ENCODE data around the gene PSME2. TPM values are rescaled to one million over a fixed set of nuclear protein-coding genes. Genes with fewer than 3 reads are reported as not detected.

PSME2 gene
- total RNA-seq, 1 donor from 2014 or later = 125 TPM

DNA sequence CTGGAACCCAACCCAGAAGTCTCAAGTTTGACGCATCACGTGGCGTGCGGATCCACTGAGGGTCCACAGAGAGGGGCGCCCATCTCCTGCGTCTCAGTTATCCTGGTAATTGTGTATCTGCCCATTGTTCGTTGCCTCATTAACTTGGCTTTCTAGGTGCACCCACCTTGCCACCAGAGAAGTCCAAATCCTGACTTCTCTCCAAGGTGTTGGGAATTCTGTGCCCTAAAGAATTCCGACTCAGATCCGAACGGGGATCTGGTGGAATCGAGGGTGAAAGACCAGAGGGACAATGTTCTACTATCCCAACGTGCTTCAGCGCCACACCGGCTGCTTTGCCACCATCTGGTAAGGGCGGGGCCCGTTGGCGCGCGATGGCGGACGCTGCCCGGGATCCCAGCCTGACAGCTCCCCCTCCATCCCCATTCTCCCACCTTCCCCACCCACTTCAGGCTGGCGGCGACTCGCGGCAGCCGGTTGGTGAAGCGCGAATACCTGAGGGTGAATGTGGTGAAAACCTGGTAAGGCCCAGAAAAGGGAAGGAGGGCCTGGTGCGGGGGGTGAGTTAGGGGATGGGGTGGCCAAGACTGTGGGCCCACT, 26.0 kb upstream of the PSME2 start:
- DNase-seq (ENCODE audit: low read depth, low spot score) = no peak
- Mint-ChIP-seq H3K4me1 (peaks cover 25% of the 10 kb centered on the region), H3K4me3 (peak overlapping the region; percentile 92), H3K27ac (ENCODE audit: unreplicated experiment) (peak overlapping the region; percentile 89), H3K36me3 (ENCODE audit: low read depth) (peaks cover 7% of the 10 kb centered on the region), H3K27me3 (ENCODE audit: low read depth) (no peaks in the 10 kb centered on the region), H3K9me3 (no peaks in the 10 kb centered on the region)
- TF ChIP-seq, protein P1, sequence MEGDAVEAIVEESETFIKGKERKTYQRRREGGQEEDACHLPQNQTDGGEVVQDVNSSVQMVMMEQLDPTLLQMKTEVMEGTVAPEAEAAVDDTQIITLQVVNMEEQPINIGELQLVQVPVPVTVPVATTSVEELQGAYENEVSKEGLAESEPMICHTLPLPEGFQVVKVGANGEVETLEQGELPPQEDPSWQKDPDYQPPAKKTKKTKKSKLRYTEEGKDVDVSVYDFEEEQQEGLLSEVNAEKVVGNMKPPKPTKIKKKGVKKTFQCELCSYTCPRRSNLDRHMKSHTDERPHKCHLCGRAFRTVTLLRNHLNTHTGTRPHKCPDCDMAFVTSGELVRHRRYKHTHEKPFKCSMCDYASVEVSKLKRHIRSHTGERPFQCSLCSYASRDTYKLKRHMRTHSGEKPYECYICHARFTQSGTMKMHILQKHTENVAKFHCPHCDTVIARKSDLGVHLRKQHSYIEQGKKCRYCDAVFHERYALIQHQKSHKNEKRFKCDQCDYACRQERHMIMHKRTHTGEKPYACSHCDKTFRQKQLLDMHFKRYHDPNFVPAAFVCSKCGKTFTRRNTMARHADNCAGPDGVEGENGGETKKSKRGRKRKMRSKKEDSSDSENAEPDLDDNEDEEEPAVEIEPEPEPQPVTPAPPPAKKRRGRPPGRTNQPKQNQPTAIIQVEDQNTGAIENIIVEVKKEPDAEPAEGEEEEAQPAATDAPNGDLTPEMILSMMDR (conservative IDR thresholded peaks at IDR 0.05) = no peak

DNA sequence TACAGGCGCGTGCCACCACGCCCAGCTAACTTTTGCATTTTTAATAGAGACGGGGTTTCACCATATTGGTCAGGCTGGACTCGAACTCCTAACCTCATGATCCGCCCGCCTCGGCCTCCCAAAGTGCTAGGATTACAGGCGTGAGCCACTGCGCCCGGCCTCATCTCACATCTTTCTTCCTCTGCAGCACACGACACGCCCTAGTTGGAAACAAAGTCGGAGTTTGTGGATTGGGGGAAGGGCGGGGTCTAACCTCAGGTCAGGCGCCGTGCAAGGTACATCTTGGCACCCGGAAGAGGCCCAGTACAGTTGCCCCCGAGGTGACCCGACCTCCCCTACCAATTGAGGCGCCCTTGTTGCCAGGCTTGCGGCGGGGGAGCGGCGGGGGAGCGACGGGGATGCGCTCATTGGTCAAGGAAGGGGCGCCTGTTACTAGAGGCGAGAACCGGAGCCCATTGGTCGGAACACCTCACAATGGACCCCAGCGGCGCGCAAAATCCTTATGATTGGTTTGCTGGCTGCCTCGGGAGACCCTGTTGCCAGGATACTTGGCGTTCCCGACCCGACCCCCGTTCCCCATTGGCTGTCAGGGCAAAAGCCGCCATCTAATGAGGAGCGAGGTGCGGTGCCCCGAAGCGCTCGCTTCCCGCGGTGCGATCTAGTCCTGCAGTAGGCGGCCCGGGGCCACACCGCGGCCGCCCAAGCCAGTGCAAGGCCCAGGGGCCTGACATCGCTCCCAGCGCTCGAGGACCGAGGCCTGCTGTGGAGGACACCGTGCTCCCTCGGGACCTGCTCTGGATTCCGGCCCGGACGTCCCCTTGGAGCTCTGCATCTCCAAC, 25.2 kb upstream of the PSME2 start, which contains the start of gene REC8:
Gene REC8 (plus strand): TSS at position 659 of the 839 bp plus-strand sequence. CDS start 473 bp downstream, outside the sequence.
- peak within 1 kb of the TSS; percentile 92 for H3K4me3 Mint-ChIP-seq
- peaks cover 25% of the 10 kb centered on the region for H3K4me1 Mint-ChIP-seq
- TF ChIP-seq, protein P1 (conservative IDR thresholded peaks at IDR 0.05) = no peak
- H3K9me3 Mint-ChIP-seq = no peaks in the 10 kb centered on the region
- H3K36me3 Mint-ChIP-seq (ENCODE audit: low read depth) = peaks cover 7% of the 10 kb centered on the region
- peak within 1 kb of the TSS; percentile 89 for H3K27ac Mint-ChIP-seq (ENCODE audit: unreplicated experiment)
- H3K27me3 Mint-ChIP-seq (ENCODE audit: low read depth) = no peaks in the 10 kb centered on the region
- peak; percentile 94 for DNase-seq (ENCODE audit: low read depth, low spot score)

DNA sequence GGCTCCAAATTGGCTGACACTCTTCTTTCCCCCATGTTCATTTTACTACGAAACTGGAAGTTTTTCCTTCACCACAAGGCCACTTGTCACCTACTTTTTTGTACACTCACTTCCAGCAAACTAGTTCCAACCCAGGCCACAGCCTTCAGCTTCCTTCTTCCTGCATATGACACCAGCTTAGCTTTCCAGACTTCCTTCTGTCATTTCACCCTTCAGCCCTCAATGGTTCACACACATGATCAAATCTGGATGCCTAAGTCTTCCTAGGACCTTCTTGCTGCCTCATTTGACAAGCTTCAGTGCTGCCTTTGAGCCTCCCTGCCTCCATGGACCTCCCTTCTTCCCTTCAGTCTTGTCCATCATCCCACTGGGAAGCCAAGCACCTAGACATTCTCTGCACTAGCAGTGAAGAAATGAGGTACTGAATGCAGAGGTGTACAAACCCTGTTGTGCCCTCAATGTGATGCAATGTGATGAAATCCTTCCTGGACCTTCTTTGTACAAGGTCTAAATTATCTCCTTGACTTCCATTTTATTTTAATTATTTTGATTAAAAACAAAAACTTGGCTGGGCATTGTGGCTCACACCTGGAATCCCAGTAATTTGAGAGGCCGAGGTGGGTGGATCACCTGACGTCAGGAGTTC, 21.2 kb upstream of the PSME2 start:
- Mint-ChIP-seq H3K4me1 (peaks cover 9% of the 10 kb centered on the region), H3K36me3 (ENCODE audit: low read depth) (peaks cover 3% of the 10 kb centered on the region), H3K4me3 (no peak overlapping the region), H3K27ac (ENCODE audit: unreplicated experiment) (no peak overlapping the region), H3K9me3 (no peaks in the 10 kb centered on the region), H3K27me3 (ENCODE audit: low read depth) (no peaks in the 10 kb centered on the region)
- no peak for DNase-seq (ENCODE audit: low read depth, low spot score)
- TF ChIP-seq, protein P1 (conservative IDR thresholded peaks at IDR 0.05) = no peak

DNA sequence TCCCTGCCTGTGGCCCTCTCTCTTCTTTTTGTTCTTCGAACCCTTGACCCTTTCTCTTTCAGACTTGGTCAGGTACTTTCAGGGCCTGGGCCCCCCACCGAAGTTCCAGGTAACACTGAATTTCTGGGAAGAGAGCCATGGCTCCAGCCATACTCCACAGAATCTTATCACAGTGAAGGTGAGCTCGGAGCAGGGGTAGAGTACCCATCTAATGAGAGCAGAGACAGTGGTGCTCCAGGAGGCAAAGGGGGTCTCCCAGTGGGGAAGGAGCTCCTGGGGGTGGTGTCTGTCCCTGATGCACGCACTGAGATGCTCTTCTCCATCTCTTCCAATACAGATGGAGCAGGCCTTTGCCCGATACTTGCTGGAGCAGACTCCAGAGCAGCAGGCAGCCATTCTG, 19.4 kb upstream of the PSME2 start:
- Mint-ChIP-seq H3K36me3 (ENCODE audit: low read depth) (peaks cover 3% of the 10 kb centered on the region), H3K27me3 (ENCODE audit: low read depth) (no peaks in the 10 kb centered on the region), H3K4me1 (peaks cover 12% of the 10 kb centered on the region), H3K4me3 (no peak overlapping the region), H3K9me3 (no peaks in the 10 kb centered on the region), H3K27ac (ENCODE audit: unreplicated experiment) (no peak overlapping the region)
- no peak for DNase-seq (ENCODE audit: low read depth, low spot score)
- TF ChIP-seq, protein P1 (conservative IDR thresholded peaks at IDR 0.05) = no peak

DNA sequence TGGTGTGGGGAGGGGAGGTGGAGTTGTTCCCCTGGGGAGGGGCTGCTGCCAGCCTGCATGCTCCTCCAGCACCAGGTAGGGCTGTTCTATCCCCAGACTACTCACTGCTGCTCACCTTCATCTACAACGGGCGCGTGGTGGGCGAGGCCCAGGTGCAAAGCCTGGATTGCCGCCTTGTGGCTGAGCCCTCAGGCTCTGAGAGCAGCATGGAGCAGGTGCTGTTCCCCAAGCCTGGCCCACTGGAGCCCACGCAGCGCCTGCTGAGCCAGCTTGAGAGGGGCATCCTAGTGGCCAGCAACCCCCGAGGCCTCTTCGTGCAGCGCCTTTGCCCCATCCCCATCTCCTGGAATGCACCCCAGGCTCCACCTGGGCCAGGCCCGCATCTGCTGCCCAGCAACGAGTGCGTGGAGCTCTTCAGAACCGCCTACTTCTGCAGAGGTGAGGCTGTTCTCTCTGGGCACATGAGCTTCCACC, 18.1 kb upstream of the PSME2 start:
- TF ChIP-seq, protein P1 (conservative IDR thresholded peaks at IDR 0.05) = no peak
- no peak for DNase-seq (ENCODE audit: low read depth, low spot score)
- no peak overlapping the region for H3K27ac Mint-ChIP-seq (ENCODE audit: unreplicated experiment)
- H3K9me3 Mint-ChIP-seq = no peaks in the 10 kb centered on the region
- H3K36me3 Mint-ChIP-seq (ENCODE audit: low read depth) = peaks cover 3% of the 10 kb centered on the region
- no peak overlapping the region for H3K4me3 Mint-ChIP-seq
- H3K4me1 Mint-ChIP-seq = peaks cover 13% of the 10 kb centered on the region
- H3K27me3 Mint-ChIP-seq (ENCODE audit: low read depth) = no peaks in the 10 kb centered on the region

All from neural crest cell (in vitro differentiated cells).